Putamen (tissue), 1 donor: ENCODE measurements around the gene C1orf115.
"Not testable (repeated sequence)": the region's sequence is repeated elsewhere in the genome, so short reads cannot be mapped to it uniquely, and the experiment has no call there.

Source experiments
- DNase-seq: peaks from one replicate; pipeline ENCODE4 v3.0.0-alpha.2; 2016; ENCODE audit warnings: low spot score

Gene C1orf115

GRCh38 chr1:220726634-220727033 lies 36.5 kb downstream of the C1orf115 start:
- no peak for DNase-seq

- no peak for DNase-seq
Measured at GRCh38 chr1:220727519-220727918, 37.4 kb downstream of the C1orf115 start.

GRCh38 chr1:220730486-220730885 lies 40.3 kb downstream of the C1orf115 start:
- DNase-seq: no peak

GRCh38 chr1:220732137-220732536 lies 42.0 kb downstream of the C1orf115 start:
- DNase-seq: no peak

GRCh38 chr1:220732621-220733020 lies 42.5 kb downstream of the C1orf115 start:
- no peak for DNase-seq

- peak; percentile 48 for DNase-seq
Measured at GRCh38 chr1:220733086-220733601, 43.0 kb downstream of the C1orf115 start.

- no peak for DNase-seq
Measured at GRCh38 chr1:220734571-220735326, 44.6 kb downstream of the C1orf115 start.

GRCh38 chr1:220736283-220736682 lies 46.1 kb downstream of the C1orf115 start:
- DNase-seq: not testable (repeated sequence)

- no peak for DNase-seq
Measured at GRCh38 chr1:220741349-220741748, 51.2 kb downstream of the C1orf115 start.

GRCh38 chr1:220741825-220742224 lies 51.7 kb downstream of the C1orf115 start:
- no peak for DNase-seq

- no peak for DNase-seq
Measured at GRCh38 chr1:220742520-220742919, 52.4 kb downstream of the C1orf115 start.

- no peak for DNase-seq
Measured at GRCh38 chr1:220746851-220747250, 56.7 kb downstream of the C1orf115 start.

- no peak for DNase-seq
Measured at GRCh38 chr1:220747437-220748088, 57.4 kb downstream of the C1orf115 start.

GRCh38 chr1:220748089-220748934 lies 58.1 kb downstream of the C1orf115 start, which contains the start of gene MTARC2:
Gene MTARC2 (plus strand): TSS chr1:220748322. CDS start chr1:220748532, 210 bp downstream.
- DNase-seq: peak; percentile 13
